B cell (primary cell): ENCODE results near the gene MRPS25. TPM values are rescaled to one million over a fixed set of nuclear protein-coding genes. Genes with fewer than 3 reads are reported as not detected.

Source experiments
- ATAC-seq: fragments of 200-7000 bp; cut with Tn5 transposase; one replicate; pipeline ENCODE4 v1.10.0; 2021; ENCODE audit warnings: low read depth, mild to moderate bottlenecking, moderate number of reproducible peaks, moderate library complexity
- CTCF ChIA-PET: fragments of 350-600 bp; sonication (Branson Sonifier 250); formaldehyde crosslinking; loops from one replicate; lab custom pipeline; 2021; ENCODE audit warnings: antibody characterized with exemption, inconsistent platforms; lab: Charles Lee
- POLR2A ChIA-PET: fragments of 350-600 bp; sonication (Branson Sonifier 250); formaldehyde crosslinking; loops from one replicate; lab custom pipeline; 2021; ENCODE audit warnings: antibody characterized with exemption; lab: Charles Lee
- DNase-seq: peaks from one replicate; pipeline ENCODE4 v3.0.0; 2013
- H2AFZ ChIP-seq: 2 replicates; pipeline ENCODE4 v1.6.1; 2012; ENCODE audit warnings: mild to moderate bottlenecking, low read depth, low read length; ENCODE audit not compliant: insufficient read depth, poor library complexity, severe bottlenecking
- H3K27ac ChIP-seq, 2 donors: 1 replicate in 1 of 2; 2 replicates in 1 of 2; pipeline ENCODE4 v1.5.1; 2012 to 2013; ENCODE audit warnings: low read length in 2 of 2, mild to moderate bottlenecking in 2 of 2, moderate library complexity in 1 of 2
- H3K27me3 ChIP-seq, 4 experiments: fragments of 200-600 bp in 1 of 4; sonication (generic) in 1 of 4; replicated peaks in 1 of 4; 1 replicate in 2 of 4; 2 replicates in 2 of 4; pipeline versions ENCODE4 v1.6.1 to v1.7.0; 2013 to 2016; ENCODE audit warnings: low read length in 3 of 4, mild to moderate bottlenecking in 2 of 4, mixed read lengths in 1 of 4, moderate library complexity in 1 of 4; ENCODE audit not compliant: insufficient read depth in 4 of 4, control insufficient read depth in 3 of 4; ENCODE audit errors: control extremely low read depth in 1 of 4
- H3K36me3 ChIP-seq, 2 experiments: replicated peaks in 1 of 2; 1 replicate in 1 of 2; 2 replicates in 1 of 2; pipeline versions ENCODE4 v1.6.1 to v1.7.1; 2013; ENCODE audit warnings: low read length in 1 of 2; ENCODE audit not compliant: insufficient read depth in 2 of 2, control insufficient read depth in 1 of 2; ENCODE audit errors: control extremely low read depth in 1 of 2, extremely low read depth in 1 of 2
- H3K4me1 ChIP-seq, 2 donors: fragments of 200-600 bp in 1 of 2; sonication (generic) in 1 of 2; 1 replicate in 1 of 2; 2 replicates in 1 of 2; pipeline versions ENCODE4 v1.5.1 to v1.6.1; 2013 to 2017; ENCODE audit warnings: low read length in 2 of 2; ENCODE audit not compliant: control insufficient read depth in 2 of 2, insufficient read depth in 2 of 2
- H3K4me2 ChIP-seq: replicated peaks from 2 replicates; pipeline ENCODE3; 2012; ENCODE audit warnings: mild to moderate bottlenecking, low read depth, low read length; ENCODE audit not compliant: poor library complexity, severe bottlenecking
- H3K4me3 ChIP-seq, 5 experiments: fragments of 200-600 bp in 1 of 5; sonication (generic) in 1 of 5; 1 replicate in 3 of 5; 2 replicates in 2 of 5; pipeline versions ENCODE4 v1.5.1 to v1.7.0; 2011 to 2016; ENCODE audit warnings: low read length in 4 of 5, mild to moderate bottlenecking in 4 of 5, low read depth in 2 of 5, control low read depth in 1 of 5, moderate library complexity in 1 of 5; ENCODE audit not compliant: insufficient read depth in 1 of 5; ENCODE audit errors: control extremely low read depth in 1 of 5, extremely low read depth in 1 of 5
- H3K79me2 ChIP-seq: fragments of 200-600 bp; sonication (generic); one replicate; pipeline ENCODE4 v1.6.0; 2016; ENCODE audit warnings: low read length; ENCODE audit not compliant: control insufficient read depth, insufficient read depth
- H3K9ac ChIP-seq: fragments of 200-600 bp; sonication (generic); 2 replicates; pipeline ENCODE4 v1.6.1; 2017; ENCODE audit warnings: mild to moderate bottlenecking, low read length, moderate library complexity
- H3K9me3 ChIP-seq, 3 donors: one replicate each; pipeline versions ENCODE4 v1.6.1 to v1.7.1; 2013; ENCODE audit warnings: low read length in 2 of 3; ENCODE audit not compliant: control insufficient read depth in 2 of 3, insufficient read depth in 1 of 3; ENCODE audit errors: control extremely low read depth in 1 of 3
- H4K20me1 ChIP-seq: 2 replicates; pipeline ENCODE4 v1.6.0; 2012; ENCODE audit warnings: mild to moderate bottlenecking, low read length; ENCODE audit not compliant: insufficient read depth, control insufficient read depth, poor library complexity, severe bottlenecking
- H3K27ac Mint-ChIP-seq: one replicate; pipeline ENCODE4 v1.8.0; 2021; ENCODE audit warnings: mixed read lengths
- H3K27me3 Mint-ChIP-seq: one replicate; pipeline ENCODE4 v1.8.0; 2021; ENCODE audit warnings: mixed read lengths
- H3K4me1 Mint-ChIP-seq: one replicate; pipeline ENCODE4 v1.8.0; 2021; ENCODE audit warnings: mixed read lengths
- H3K4me3 Mint-ChIP-seq: one replicate; pipeline ENCODE4 v1.8.0; 2021; ENCODE audit warnings: mixed read lengths
- H3K9me3 Mint-ChIP-seq: one replicate; pipeline ENCODE4 v1.8.0; 2022; ENCODE audit warnings: mixed read lengths; ENCODE audit not compliant: insufficient read depth
- EZH2 ChIP-seq: IDR thresholded peaks from 2 replicates; pipeline ENCODE4 v1.6.1; 2012; ENCODE audit warnings: borderline replicate concordance, low read depth, mild to moderate bottlenecking, moderate library complexity, low read length; ENCODE audit not compliant: insufficient read depth, poor library complexity, severe bottlenecking
- WGBS: methylation state at CpG from one replicate; pipeline ENCODE4 v1.1.5; 2013; ENCODE audit warnings: missing lambda C conversion rate; ENCODE audit not compliant: insufficient coverage; 5-methylcytosine and 5-hydroxymethylcytosine counted together
- intact Hi-C: fragments of 100-400 bp; cut with micrococcal nuclease; formaldehyde crosslinking; loops from one replicate; pipeline ENCODE4 v1.10.0; 2022
- polyA plus RNA-seq: library from polyadenylated mRNA; depleted of rRNA; stranded (reverse); fragments of >200 nt; gene quantifications from 2 replicates; pipeline ENCODE4 v1.2.3, GENCODE V29; 2012
- total RNA-seq, 2 donors: library from RNA; stranded (reverse); fragments of 120-200 nt in 1 of 2; gene quantifications; 1 replicate in 1 of 2; 2 replicates in 1 of 2; pipeline versions ENCODE4 v1.2.3 to v1.2.4, GENCODE V29; 2013 to 2022
- TF ChIP-seq, protein P1 (sequence below): fragments of 200-600 bp; IDR thresholded peaks from one replicate; pipeline ENCODE4 v1.8.0; 2022; ENCODE audit warnings: antibody characterized with exemption, mild to moderate bottlenecking

Gene MRPS25
- total and polyA plus RNA-seq, 2 donors (not counting 1 experiment from before 2014, with no cell fraction given), result 94.9 to 105 TPM

DNA sequence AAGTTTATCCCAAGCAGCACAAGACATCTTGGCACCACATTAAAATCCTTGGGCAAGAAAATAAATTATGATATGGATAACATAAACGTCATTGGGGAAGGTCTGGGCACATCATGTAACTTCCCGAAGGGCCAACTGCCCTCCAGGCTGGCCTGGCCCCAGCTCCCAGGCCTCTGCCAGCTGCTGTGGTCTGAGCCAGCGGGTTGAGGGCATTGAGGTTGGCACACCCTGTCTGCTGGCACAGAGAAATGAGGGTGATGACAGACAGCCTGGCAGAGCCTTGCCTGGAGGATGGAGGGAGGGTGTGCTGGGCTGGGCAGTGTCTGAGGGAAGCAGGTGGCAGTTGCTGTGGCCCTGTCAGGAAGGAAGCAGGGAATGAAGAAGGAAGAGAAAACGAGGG, 37.1 kb upstream of the MRPS25 start:
- Histone ChIP-seq H3K27ac (no peak overlapping the region), H3K9ac (no peak overlapping the region), H3K36me3 (no peaks in the 10 kb centered on the region), H3K9me3 (no peaks in the 10 kb centered on the region), H3K4me3 (no peak overlapping the region), H3K27me3 (peaks cover 0 to 10% (median 0%) of the 10 kb centered on the region in 4 experiments), H4K20me1 (peaks cover 8% of the 10 kb centered on the region), H3K79me2 (peaks cover 14% of the 10 kb centered on the region), H3K4me1 (peaks cover 13 to 22% of the 10 kb centered on the region in 2 donors), H3K4me2 (no peak overlapping the region), H2AFZ (no peak overlapping the region)
- Mint-ChIP-seq H3K27ac (no peak overlapping the region), H3K4me3 (no peak overlapping the region), H3K27me3 (peaks cover 2% of the 10 kb centered on the region), H3K9me3 (no peaks in the 10 kb centered on the region), H3K4me1 (peaks cover 28% of the 10 kb centered on the region)
- ChIA-PET POLR2A (no interaction called here), CTCF (interaction anchor here (1.2 kb wide), 1 partner anchor 12 kb away, joined by 4 read pairs; no protein-coding TSS in a partner anchor)
- ATAC-seq (no peak), DNase-seq (no peak)
- 19% methylated on average over 4 of the region's 4 CpGs for WGBS
- TF ChIP-seq, protein P1, sequence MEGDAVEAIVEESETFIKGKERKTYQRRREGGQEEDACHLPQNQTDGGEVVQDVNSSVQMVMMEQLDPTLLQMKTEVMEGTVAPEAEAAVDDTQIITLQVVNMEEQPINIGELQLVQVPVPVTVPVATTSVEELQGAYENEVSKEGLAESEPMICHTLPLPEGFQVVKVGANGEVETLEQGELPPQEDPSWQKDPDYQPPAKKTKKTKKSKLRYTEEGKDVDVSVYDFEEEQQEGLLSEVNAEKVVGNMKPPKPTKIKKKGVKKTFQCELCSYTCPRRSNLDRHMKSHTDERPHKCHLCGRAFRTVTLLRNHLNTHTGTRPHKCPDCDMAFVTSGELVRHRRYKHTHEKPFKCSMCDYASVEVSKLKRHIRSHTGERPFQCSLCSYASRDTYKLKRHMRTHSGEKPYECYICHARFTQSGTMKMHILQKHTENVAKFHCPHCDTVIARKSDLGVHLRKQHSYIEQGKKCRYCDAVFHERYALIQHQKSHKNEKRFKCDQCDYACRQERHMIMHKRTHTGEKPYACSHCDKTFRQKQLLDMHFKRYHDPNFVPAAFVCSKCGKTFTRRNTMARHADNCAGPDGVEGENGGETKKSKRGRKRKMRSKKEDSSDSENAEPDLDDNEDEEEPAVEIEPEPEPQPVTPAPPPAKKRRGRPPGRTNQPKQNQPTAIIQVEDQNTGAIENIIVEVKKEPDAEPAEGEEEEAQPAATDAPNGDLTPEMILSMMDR, result no peak
- TF ChIP-seq EZH2, result no peak
- intact Hi-C loops, result no loop called here

DNA sequence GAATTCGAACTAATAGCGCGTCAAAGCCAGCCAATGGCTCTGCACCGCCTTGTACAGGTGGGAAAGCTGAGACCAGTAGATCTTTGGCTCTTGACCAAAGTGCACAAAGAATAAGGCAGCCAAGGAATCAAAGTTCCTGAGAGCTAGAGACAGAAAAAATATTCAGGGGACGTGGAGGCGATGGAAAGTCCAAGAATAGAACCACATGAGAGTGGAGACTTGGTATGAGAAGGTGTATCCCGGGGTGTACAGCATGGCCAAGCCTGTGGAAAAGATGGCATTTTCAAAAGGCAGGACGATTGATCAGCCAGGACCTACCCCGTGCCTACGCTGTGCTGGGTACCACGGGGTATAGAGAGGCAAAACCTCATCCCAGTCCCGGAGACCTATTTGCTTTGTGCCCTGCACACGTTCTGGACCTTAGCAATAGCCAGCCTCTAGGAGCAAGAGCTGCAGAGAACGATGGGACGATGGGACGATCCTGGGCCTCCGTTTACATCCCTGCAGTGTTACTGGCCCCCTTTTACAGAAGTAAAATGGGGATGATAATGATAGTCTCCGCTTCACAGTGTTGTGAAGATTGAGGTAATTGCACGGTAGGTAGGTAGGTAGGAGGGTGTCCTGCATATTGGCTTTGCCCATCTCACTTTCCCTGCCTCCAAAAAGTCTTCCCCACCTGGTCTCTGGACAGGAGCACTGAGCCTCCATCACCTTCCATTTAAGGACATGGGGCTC, 34.4 kb upstream of the MRPS25 start:
- Histone ChIP-seq H2AFZ (peak overlapping the region; percentile 94), H3K27ac (peak overlapping the region; percentile 91 to 97), H3K4me3 (peak overlapping the region; percentile 73 to 94 (median 82)), H3K9ac (peak overlapping the region; percentile 86), H3K36me3 (peaks cover 3 to 20% of the 10 kb centered on the region in 2 experiments), H3K27me3 (peaks cover 0 to 9% (median 0%) of the 10 kb centered on the region in 4 experiments), H3K4me1 (peaks cover 13 to 23% of the 10 kb centered on the region in 2 donors), H3K9me3 (no peaks in the 10 kb centered on the region), H3K79me2 (peaks cover 36% of the 10 kb centered on the region), H3K4me2 (peak overlapping the region; percentile 90), H4K20me1 (peaks cover 22% of the 10 kb centered on the region)
- Mint-ChIP-seq H3K9me3 (no peaks in the 10 kb centered on the region), H3K27me3 (no peaks in the 10 kb centered on the region), H3K4me3 (peak overlapping the region; percentile 98), H3K4me1 (peaks cover 30% of the 10 kb centered on the region), H3K27ac (peak overlapping the region; percentile 96)
- whole genome bisulfite sequencing, result 16% methylated on average over 17 of the region's 19 CpGs
- ChIA-PET CTCF (interaction anchor here (1.1 to 4.2 kb wide), 2 partner anchors 9 to 106 kb away, joined by 3 to 20 read pairs; no protein-coding TSS in a partner anchor), POLR2A (interaction anchor here (0.8 to 2.6 kb wide), 6 partner anchors 34 to 921 kb away, joined by 3 to 18 read pairs (median 4); partner anchors contain the start of genes BTD, CCDC174, HACL1 and LSM3)
- TF ChIP-seq, protein P1, result no peak
- TF ChIP-seq EZH2, result no peak
- intact Hi-C loops, result loop anchor here (1.0 to 5.0 kb wide), 6 partner anchors 34 to 458 kb away; partner anchors contain the start of genes CAPN7, MRPS25 and NR2C2
- no peak for DNase-seq
- no peak for ATAC-seq
